GM12878 (cell line): Measurements from ENCODE around the gene TCL1B. TPM values are rescaled to one million over a fixed set of nuclear protein-coding genes. Genes with fewer than 3 reads are reported as not detected.

Experiments used
- ESRRA ChIP-seq: IDR thresholded peaks from 2 replicates; pipeline ENCODE4 v1.6.1; 2012; ENCODE audit warnings: mild to moderate bottlenecking, low read length, improper control_type of control experiment
- JUND ChIP-seq: IDR thresholded peaks from 2 replicates; pipeline ENCODE4 v1.6.1; 2012; ENCODE audit warnings: low read depth, mild to moderate bottlenecking, low read length, improper control_type of control experiment, moderate library complexity
- MAX ChIP-seq: IDR thresholded peaks from 2 replicates; pipeline ENCODE4 v1.6.1; 2012; ENCODE audit warnings: low read depth, low read length, improper control_type of control experiment
- NFYB ChIP-seq: IDR thresholded peaks from 2 replicates; pipeline ENCODE4 v1.6.1; 2011; ENCODE audit warnings: low read depth, mild to moderate bottlenecking, low read length, improper control_type of control experiment, moderate library complexity; ENCODE audit not compliant: insufficient read depth
- NR2C2 ChIP-seq: IDR thresholded peaks from 2 replicates; pipeline ENCODE4 v1.6.1; 2011; ENCODE audit warnings: borderline replicate concordance, low read depth; ENCODE audit not compliant: control insufficient read depth, insufficient read length
- PAX5 ChIP-seq: IDR thresholded peaks from 2 replicates; pipeline ENCODE4 v1.6.1; 2011; ENCODE audit warnings: low read depth, low read length, borderline replicate concordance
- RCOR1 ChIP-seq: conservative IDR thresholded peaks from 2 replicates; pipeline ENCODE4 v1.6.1; 2012; ENCODE audit warnings: low read depth, low read length, improper control_type of control experiment
- SPI1 ChIP-seq: IDR thresholded peaks from 2 replicates; pipeline ENCODE4 v1.6.1; 2011; ENCODE audit warnings: low read depth, mild to moderate bottlenecking, low read length, moderate library complexity, borderline replicate concordance; ENCODE audit not compliant: insufficient read depth
- WRNIP1 ChIP-seq: IDR thresholded peaks from 2 replicates; pipeline ENCODE4 v1.6.1; 2011; ENCODE audit warnings: low read depth, low read length, improper control_type of control experiment, borderline replicate concordance
- YBX1 ChIP-seq: fragments of 450-650 bp; IDR thresholded peaks from 2 replicates; pipeline ENCODE4 v1.6.1; 2016; ENCODE audit warnings: antibody characterized with exemption
- polyA plus RNA-seq, 11 experiments: library from polyadenylated mRNA; depleted of rRNA in 4 of 11; unstranded in 6 of 11; stranded (reverse) in 5 of 11; fragments of >200 nt; fragmentation: Nextera tagmentation in 4 of 11; fragmentation: Illumina TruSeq in 1 of 11; extraction: Ambion mirVana in 4 of 11; extraction: Trizol in 1 of 11; gene quantifications; 1 replicate in 1 of 11; 2 replicates in 10 of 11; pipeline versions ENCODE4 v1.2.1 to v1.2.3, GENCODE V29; 2011 to 2016; ENCODE audit warnings: inconsistent platforms in 2 of 11, missing spikeins in 2 of 11, low read depth in 1 of 11
- total RNA-seq, 4 experiments: library from RNA; depleted of rRNA in 3 of 4; stranded (reverse); fragments of >200 nt in 3 of 4; fragmentation: Illumina TruSeq in 1 of 4; extraction: Trizol in 1 of 4; gene quantifications; 2 replicates each; pipeline versions ENCODE4 v1.2.1 to v1.2.3, GENCODE V29; 2013 to 2021
- TF ChIP-seq, protein P1 (sequence below): IDR thresholded peaks from 2 replicates; pipeline ENCODE4 v1.6.1; 2012; ENCODE audit warnings: low read depth, low read length, improper control_type of control experiment
- TF ChIP-seq, protein P2 (sequence below): fragments of 450-650 bp; IDR thresholded peaks from 2 replicates; pipeline ENCODE4 v1.6.1; 2017; ENCODE audit warnings: mild to moderate bottlenecking, moderate library complexity

The TCL1B gene
- total and polyA plus RNA-seq, 10 of the 15 experiments (the other 5 are each of a cell fraction or from before 2014, with no cell fraction given) = 0.10 to 0.18 (median 0.13) TPM; not detected in 6

DNA sequence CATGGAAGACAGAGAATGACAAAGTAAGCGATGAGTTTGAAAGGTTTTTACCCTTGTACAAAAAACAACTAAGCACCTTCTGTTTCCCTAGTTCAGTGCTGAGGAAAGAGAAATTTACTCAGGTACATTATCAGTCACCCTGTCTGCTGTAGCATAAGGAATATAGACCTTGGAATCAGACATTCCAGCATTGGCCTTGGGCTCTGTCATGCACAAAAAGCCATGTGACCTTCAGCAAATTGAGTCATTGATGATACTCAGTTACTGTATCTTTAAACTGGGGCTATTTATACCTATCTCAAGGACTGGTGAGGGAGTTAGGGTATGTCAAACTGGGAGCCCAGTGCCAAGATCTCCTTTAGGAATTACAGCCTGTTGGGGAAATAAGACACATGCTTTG is 47.0 kb downstream of the TCL1B start (continued):
- no peak for TF ChIP-seq MAX
- no peak for TF ChIP-seq WRNIP1
- TF ChIP-seq RCOR1 = no peak
- TF ChIP-seq, protein P1, sequence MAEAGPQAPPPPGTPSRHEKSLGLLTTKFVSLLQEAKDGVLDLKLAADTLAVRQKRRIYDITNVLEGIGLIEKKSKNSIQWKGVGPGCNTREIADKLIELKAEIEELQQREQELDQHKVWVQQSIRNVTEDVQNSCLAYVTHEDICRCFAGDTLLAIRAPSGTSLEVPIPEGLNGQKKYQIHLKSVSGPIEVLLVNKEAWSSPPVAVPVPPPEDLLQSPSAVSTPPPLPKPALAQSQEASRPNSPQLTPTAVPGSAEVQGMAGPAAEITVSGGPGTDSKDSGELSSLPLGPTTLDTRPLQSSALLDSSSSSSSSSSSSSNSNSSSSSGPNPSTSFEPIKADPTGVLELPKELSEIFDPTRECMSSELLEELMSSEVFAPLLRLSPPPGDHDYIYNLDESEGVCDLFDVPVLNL = no peak
- no peak for TF ChIP-seq NFYB
- no peak for TF ChIP-seq SPI1
- TF ChIP-seq ESRRA = no peak
- TF ChIP-seq, protein P2, sequence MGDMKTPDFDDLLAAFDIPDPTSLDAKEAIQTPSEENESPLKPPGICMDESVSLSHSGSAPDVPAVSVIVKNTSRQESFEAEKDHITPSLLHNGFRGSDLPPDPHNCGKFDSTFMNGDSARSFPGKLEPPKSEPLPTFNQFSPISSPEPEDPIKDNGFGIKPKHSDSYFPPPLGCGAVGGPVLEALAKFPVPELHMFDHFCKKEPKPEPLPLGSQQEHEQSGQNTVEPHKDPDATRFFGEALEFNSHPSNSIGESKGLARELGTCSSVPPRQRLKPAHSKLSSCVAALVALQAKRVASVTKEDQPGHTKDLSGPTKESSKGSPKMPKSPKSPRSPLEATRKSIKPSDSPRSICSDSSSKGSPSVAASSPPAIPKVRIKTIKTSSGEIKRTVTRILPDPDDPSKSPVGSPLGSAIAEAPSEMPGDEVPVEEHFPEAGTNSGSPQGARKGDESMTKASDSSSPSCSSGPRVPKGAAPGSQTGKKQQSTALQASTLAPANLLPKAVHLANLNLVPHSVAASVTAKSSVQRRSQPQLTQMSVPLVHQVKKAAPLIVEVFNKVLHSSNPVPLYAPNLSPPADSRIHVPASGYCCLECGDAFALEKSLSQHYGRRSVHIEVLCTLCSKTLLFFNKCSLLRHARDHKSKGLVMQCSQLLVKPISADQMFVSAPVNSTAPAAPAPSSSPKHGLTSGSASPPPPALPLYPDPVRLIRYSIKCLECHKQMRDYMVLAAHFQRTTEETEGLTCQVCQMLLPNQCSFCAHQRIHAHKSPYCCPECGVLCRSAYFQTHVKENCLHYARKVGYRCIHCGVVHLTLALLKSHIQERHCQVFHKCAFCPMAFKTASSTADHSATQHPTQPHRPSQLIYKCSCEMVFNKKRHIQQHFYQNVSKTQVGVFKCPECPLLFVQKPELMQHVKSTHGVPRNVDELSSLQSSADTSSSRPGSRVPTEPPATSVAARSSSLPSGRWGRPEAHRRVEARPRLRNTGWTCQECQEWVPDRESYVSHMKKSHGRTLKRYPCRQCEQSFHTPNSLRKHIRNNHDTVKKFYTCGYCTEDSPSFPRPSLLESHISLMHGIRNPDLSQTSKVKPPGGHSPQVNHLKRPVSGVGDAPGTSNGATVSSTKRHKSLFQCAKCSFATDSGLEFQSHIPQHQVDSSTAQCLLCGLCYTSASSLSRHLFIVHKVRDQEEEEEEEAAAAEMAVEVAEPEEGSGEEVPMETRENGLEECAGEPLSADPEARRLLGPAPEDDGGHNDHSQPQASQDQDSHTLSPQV = no peak
- TF ChIP-seq PAX5 = no peak
- no peak for TF ChIP-seq NR2C2
- TF ChIP-seq JUND = no peak
- no peak for TF ChIP-seq YBX1
